ENCODE measurements around the gene TINCR. TPM values are rescaled to one million over a fixed set of nuclear protein-coding genes. Genes with fewer than 3 reads are reported as not detected.
A peak's percentile ranks its signal among the peaks of the same experiment; 100 is the strongest.

The TINCR gene
- total RNA-seq, 1 experiment from 2014 or later: 0.21 TPM

- peaks cover 37% of the 10 kb centered on the region for H3K4me1 Mint-ChIP-seq (ENCODE audit: insufficient read depth, unreplicated experiment)
- CTCF ChIA-PET: no interaction called here
- intact Hi-C loops (cut with micrococcal nuclease): no loop called here
Measured at GRCh38 chr19:5554828-5555227, 12.9 kb downstream of the TINCR start.

DNA sequence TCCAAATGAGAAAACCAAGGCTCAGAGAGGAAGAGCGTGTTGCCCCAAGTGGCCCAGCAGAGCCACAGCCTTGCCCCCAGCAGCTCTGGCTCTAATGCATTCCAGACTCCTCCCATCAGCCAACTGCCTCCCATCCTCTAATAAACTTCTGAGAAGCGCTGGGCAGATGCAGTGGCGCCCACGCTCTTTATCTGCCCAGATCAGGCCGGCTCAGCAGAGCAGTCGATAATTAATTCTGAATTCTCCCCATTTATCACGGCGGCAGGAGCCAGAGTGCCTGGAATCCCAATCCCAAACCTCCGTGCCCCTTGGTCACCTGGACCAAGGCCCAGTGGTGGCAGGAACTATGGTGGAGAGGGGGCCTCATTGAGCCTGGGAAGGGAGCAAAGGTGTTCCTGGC, 13.9 kb downstream of the TINCR start:
- Mint-ChIP-seq H3K36me3 (ENCODE audit: insufficient read depth, unreplicated experiment) (no peaks in the 10 kb centered on the region), H3K4me3 (ENCODE audit: unreplicated experiment) (no peak overlapping the region), H3K9me3 (ENCODE audit: unreplicated experiment) (no peaks in the 10 kb centered on the region), H3K27me3 (ENCODE audit: insufficient read depth, unreplicated experiment) (no peaks in the 10 kb centered on the region), H3K4me1 (ENCODE audit: insufficient read depth, unreplicated experiment) (peaks cover 37% of the 10 kb centered on the region), H3K27ac (ENCODE audit: low read depth, unreplicated experiment) (no peak overlapping the region)
- no TSS peak for BruUV-seq (replicated peaks)
- ChIA-PET CTCF (no interaction called here), POLR2A (no interaction called here)
- intact Hi-C loops (cut with micrococcal nuclease): no loop called here
- no peak for DNase-seq (ENCODE audit: unreplicated experiment)
- TF ChIP-seq, protein P1, sequence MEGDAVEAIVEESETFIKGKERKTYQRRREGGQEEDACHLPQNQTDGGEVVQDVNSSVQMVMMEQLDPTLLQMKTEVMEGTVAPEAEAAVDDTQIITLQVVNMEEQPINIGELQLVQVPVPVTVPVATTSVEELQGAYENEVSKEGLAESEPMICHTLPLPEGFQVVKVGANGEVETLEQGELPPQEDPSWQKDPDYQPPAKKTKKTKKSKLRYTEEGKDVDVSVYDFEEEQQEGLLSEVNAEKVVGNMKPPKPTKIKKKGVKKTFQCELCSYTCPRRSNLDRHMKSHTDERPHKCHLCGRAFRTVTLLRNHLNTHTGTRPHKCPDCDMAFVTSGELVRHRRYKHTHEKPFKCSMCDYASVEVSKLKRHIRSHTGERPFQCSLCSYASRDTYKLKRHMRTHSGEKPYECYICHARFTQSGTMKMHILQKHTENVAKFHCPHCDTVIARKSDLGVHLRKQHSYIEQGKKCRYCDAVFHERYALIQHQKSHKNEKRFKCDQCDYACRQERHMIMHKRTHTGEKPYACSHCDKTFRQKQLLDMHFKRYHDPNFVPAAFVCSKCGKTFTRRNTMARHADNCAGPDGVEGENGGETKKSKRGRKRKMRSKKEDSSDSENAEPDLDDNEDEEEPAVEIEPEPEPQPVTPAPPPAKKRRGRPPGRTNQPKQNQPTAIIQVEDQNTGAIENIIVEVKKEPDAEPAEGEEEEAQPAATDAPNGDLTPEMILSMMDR (IDR thresholded peaks at IDR 0.05; ENCODE audit: unreplicated experiment): no peak

More at GRCh38 chr19:5554828-5555227, 12.9 kb downstream of the TINCR start:
- H3K4me3 Mint-ChIP-seq (ENCODE audit: unreplicated experiment): no peak overlapping the region
- H3K27me3 Mint-ChIP-seq (ENCODE audit: insufficient read depth, unreplicated experiment): no peaks in the 10 kb centered on the region
- BruUV-seq (replicated peaks): no TSS peak
- H3K36me3 Mint-ChIP-seq (ENCODE audit: insufficient read depth, unreplicated experiment): no peaks in the 10 kb centered on the region
- no peak overlapping the region for H3K27ac Mint-ChIP-seq (ENCODE audit: low read depth, unreplicated experiment)
- H3K9me3 Mint-ChIP-seq (ENCODE audit: unreplicated experiment): no peaks in the 10 kb centered on the region
- POLR2A ChIA-PET: no interaction called here
- no peak for DNase-seq (ENCODE audit: unreplicated experiment)
- TF ChIP-seq, protein P1 (IDR thresholded peaks at IDR 0.05; ENCODE audit: unreplicated experiment): no peak

- intact Hi-C loops (cut with micrococcal nuclease): loop anchor here (1.0 kb wide), 1 partner anchor 30 kb away; no protein-coding TSS in a partner anchor
- no peaks in the 10 kb centered on the region for H3K27me3 Mint-ChIP-seq (ENCODE audit: insufficient read depth, unreplicated experiment)
Measured at GRCh38 chr19:5547881-5548280, 19.9 kb downstream of the TINCR start.

DNA sequence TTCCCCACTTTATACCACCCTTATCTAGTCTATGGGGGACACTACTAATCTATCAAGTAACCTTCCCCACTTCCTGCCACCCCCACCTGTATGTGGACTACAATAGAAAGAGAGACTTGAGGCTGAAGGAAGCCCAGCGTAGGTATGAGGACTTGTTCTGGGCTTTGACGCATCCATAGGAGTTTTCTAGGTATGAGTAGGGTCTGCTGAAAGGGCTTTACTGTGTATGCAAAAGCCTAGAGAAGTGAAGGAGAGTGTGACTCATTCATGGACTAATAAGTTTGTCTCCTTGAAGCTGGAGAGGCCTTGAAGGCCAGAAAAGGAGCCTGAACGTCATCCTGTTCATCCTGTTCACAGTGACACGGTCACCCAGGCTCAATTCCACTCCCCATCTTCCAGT, 21.8 kb downstream of the TINCR start:
- ChIA-PET CTCF (interaction anchor here (0.5 to 2.0 kb wide), 2 partner anchors 8 to 41 kb away, joined by 4 to 6 read pairs; no protein-coding TSS in a partner anchor), POLR2A (interaction anchor here (0.6 to 0.7 kb wide), 2 partner anchors 225 to 369 kb away, joined by 3 to 4 read pairs; no protein-coding TSS in a partner anchor)
- intact Hi-C loops (cut with micrococcal nuclease): no loop called here
- Mint-ChIP-seq H3K27me3 (ENCODE audit: insufficient read depth, unreplicated experiment) (no peaks in the 10 kb centered on the region), H3K36me3 (ENCODE audit: insufficient read depth, unreplicated experiment) (no peaks in the 10 kb centered on the region), H3K4me3 (ENCODE audit: unreplicated experiment) (no peak overlapping the region), H3K4me1 (ENCODE audit: insufficient read depth, unreplicated experiment) (no peaks in the 10 kb centered on the region), H3K27ac (ENCODE audit: low read depth, unreplicated experiment) (no peak overlapping the region), H3K9me3 (ENCODE audit: unreplicated experiment) (no peaks in the 10 kb centered on the region)
- TF ChIP-seq, protein P1 (IDR thresholded peaks at IDR 0.05; ENCODE audit: unreplicated experiment): no peak
- no peak for DNase-seq (ENCODE audit: unreplicated experiment)
- BruUV-seq (replicated peaks): no TSS peak

More at GRCh38 chr19:5547881-5548280, 19.9 kb downstream of the TINCR start:
- no TSS peak for BruUV-seq (replicated peaks)
- H3K4me1 Mint-ChIP-seq (ENCODE audit: insufficient read depth, unreplicated experiment): peaks cover 14% of the 10 kb centered on the region
- H3K36me3 Mint-ChIP-seq (ENCODE audit: insufficient read depth, unreplicated experiment): no peaks in the 10 kb centered on the region
- no peak overlapping the region for H3K4me3 Mint-ChIP-seq (ENCODE audit: unreplicated experiment)
- no peak overlapping the region for H3K27ac Mint-ChIP-seq (ENCODE audit: low read depth, unreplicated experiment)
- no peaks in the 10 kb centered on the region for H3K9me3 Mint-ChIP-seq (ENCODE audit: unreplicated experiment)
- TF ChIP-seq, protein P1 (IDR thresholded peaks at IDR 0.05; ENCODE audit: unreplicated experiment): peak; percentile 30
- CTCF ChIA-PET: interaction anchor here (0.6 to 2.0 kb wide), 6 partner anchors 9 to 498 kb away, joined by 3 to 6 read pairs (median 4); no protein-coding TSS in a partner anchor
- DNase-seq (ENCODE audit: unreplicated experiment): peak; percentile 51
- POLR2A ChIA-PET: interaction anchor here (1.9 kb wide), 1 partner anchor 10 kb away, joined by 4 read pairs; no protein-coding TSS in a partner anchor

All from MCF 10A (cell line).